22Rv1 (cell line): ENCODE results near the gene MIA3.
A peak's percentile ranks its signal among the peaks of the same experiment; 100 is the strongest.

Source experiments
- H3K27ac ChIP-seq: fragments of 450-650 bp; 2 replicates; pipeline ENCODE4 v1.5.1; 2017
- CTCF ChIP-seq: fragments of 450-650 bp; IDR thresholded peaks from 2 replicates; pipeline ENCODE4 v1.5.1; 2017; ENCODE audit warnings: mild to moderate bottlenecking
- ZFX ChIP-seq: fragments of 450-650 bp; IDR thresholded peaks from 2 replicates; pipeline ENCODE4 v1.6.1; 2017; ENCODE audit warnings: antibody characterized with exemption, borderline replicate concordance

MIA3 gene

GRCh38 chr1:222620566-222620965 lies 2.7 kb downstream of the MIA3 start:
- no peak for TF ChIP-seq CTCF
- no peak for TF ChIP-seq ZFX

GRCh38 chr1:222622765-222623164 lies 4.9 kb downstream of the MIA3 start:
- TF ChIP-seq CTCF, result no peak
- peak overlapping the region; percentile 71 for H3K27ac ChIP-seq

More at GRCh38 chr1:222620566-222620965, 2.7 kb downstream of the MIA3 start:
- peak overlapping the region; percentile 71; the same call in 1 of the 2 replicates for H3K27ac ChIP-seq

- TF ChIP-seq ZFX (no peak), CTCF (no peak)
These were observed 5.6 kb downstream of the MIA3 start for GRCh38 chr1:222623458-222623857.

GRCh38 chr1:222624214-222624613 lies 6.3 kb downstream of the MIA3 start:
- no peak overlapping the region for H3K27ac ChIP-seq
- TF ChIP-seq ZFX (no peak), CTCF (no peak)

More at GRCh38 chr1:222623458-222623857, 5.6 kb downstream of the MIA3 start:
- H3K27ac ChIP-seq, result peak overlapping the region; percentile 71

GRCh38 chr1:222627232-222627631 lies 9.3 kb downstream of the MIA3 start:
- no peak overlapping the region for H3K27ac ChIP-seq
- no peak for TF ChIP-seq ZFX

- TF ChIP-seq CTCF, result no peak
- TF ChIP-seq ZFX, result no peak
- H3K27ac ChIP-seq, result no peak overlapping the region
These were observed 12.1 kb downstream of the MIA3 start for GRCh38 chr1:222629921-222630535.

GRCh38 chr1:222631611-222632208 lies 13.8 kb downstream of the MIA3 start:
- H3K27ac ChIP-seq, result no peak overlapping the region
- TF ChIP-seq ZFX (no peak), CTCF (no peak)
